ENCODE data around the gene IQSEC3. TPM values are rescaled to one million over a fixed set of nuclear protein-coding genes. Genes with fewer than 3 reads are reported as not detected.

Gene IQSEC3
- total and polyA plus RNA-seq, 10 of the 15 experiments (the other 5 are each of a cell fraction or from before 2014, with no cell fraction given) = not detected

GRCh38 chr12:204261-204678 lies 137.7 kb downstream of the IQSEC3 start:
- SMC1A ChIA-PET (ENCODE audit: uncharacterized antibody, unreplicated experiment) = no interaction called here
- in situ Hi-C loops (cut with MboI) = no loop called here
- CTCF ChIA-PET = no interaction called here

More at GRCh38 chr12:204261-204678, 137.7 kb downstream of the IQSEC3 start:
- ChIA-PET POLR2A (no interaction called here), RAD21 (ENCODE audit: unreplicated experiment) (no interaction called here)
- FAIRE-seq = no peak
- no peak for TF ChIP-seq EP300 (IDR thresholded peaks at IDR 0.05; ENCODE audit: borderline replicate concordance in 1 of 2, control insufficient read depth in 1 of 2, low read depth in 2 of 2, low read length in 2 of 2)
- no peak for TF ChIP-seq TARDBP (IDR thresholded peaks at IDR 0.05; ENCODE audit: borderline replicate concordance)
- no peak for TF ChIP-seq RELA (IDR thresholded peaks at IDR 0.05; ENCODE audit: borderline replicate concordance, partially characterized antibody)
- TF ChIP-seq MTA3 (IDR thresholded peaks at IDR 0.05; ENCODE audit: borderline replicate concordance, low read length) = no peak
- TF ChIP-seq TCF3 (IDR thresholded peaks at IDR 0.05; ENCODE audit: borderline replicate concordance, insufficient read depth, low read depth, low read length) = no peak
- TF ChIP-seq PRDM15 (CRISPR knock-in tag; IDR thresholded peaks at IDR 0.05) = no peak
- TF ChIP-seq NFYB (IDR thresholded peaks at IDR 0.05; ENCODE audit: insufficient read depth, low read depth, low read length) = no peak
- no peak for TF ChIP-seq USF2 (IDR thresholded peaks at IDR 0.05; ENCODE audit: borderline replicate concordance, low read depth, low read length)
- no peak for TF ChIP-seq NBN (IDR thresholded peaks at IDR 0.05)
- no peak for TF ChIP-seq MAX (IDR thresholded peaks at IDR 0.05; ENCODE audit: low read depth, low read length)
- TF ChIP-seq CHD1 (IDR thresholded peaks at IDR 0.05; ENCODE audit: low read depth, low read length) = no peak
- TF ChIP-seq CBX5 (IDR thresholded peaks at IDR 0.05; ENCODE audit: low read depth) = no peak
- no peak for TF ChIP-seq KAT2A (conservative IDR thresholded peaks at IDR 0.05; ENCODE audit: control insufficient read depth, low read depth, low read length)
- no peak for TF ChIP-seq KDM1A (IDR thresholded peaks at IDR 0.05; ENCODE audit: borderline replicate concordance)
- TF ChIP-seq BCLAF1 (IDR thresholded peaks at IDR 0.05) = no peak
- no peak for TF ChIP-seq POLR2AphosphoS2 (IDR thresholded peaks at IDR 0.05; ENCODE audit: low read depth, low read length)
- Histone ChIP-seq H3K36me3 (ENCODE audit: control insufficient read depth in 2 of 2, insufficient read depth in 2 of 2, low read length in 1 of 2) (no peaks in the 10 kb centered on the region), H2AFZ (ENCODE audit: control insufficient read depth, low read depth, low read length) (no peak overlapping the region), H3K79me2 (ENCODE audit: control insufficient read depth, insufficient read depth, low read length) (no peaks in the 10 kb centered on the region), H3K4me1 (ENCODE audit: control insufficient read depth, insufficient read depth, low read length) (no peaks in the 10 kb centered on the region), H3K9me3 (replicated peaks; ENCODE audit: control insufficient read depth, insufficient read depth, low read length) (no peaks in the 10 kb centered on the region), H3K27ac (ENCODE audit: control insufficient read depth, insufficient read depth) (no peak overlapping the region), H4K20me1 (ENCODE audit: control insufficient read depth, insufficient read depth) (no peaks in the 10 kb centered on the region), H3K27me3 (replicated peaks in 1 of 2; ENCODE audit: control insufficient read depth in 2 of 2, insufficient read depth in 2 of 2, low read length in 1 of 2) (peaks cover 0 to 9% of the 10 kb centered on the region in 2 experiments; a peak in 2 of 4 replicates), H3K4me3 (no peak overlapping the region), H3K9ac (ENCODE audit: control insufficient read depth, insufficient read depth, low read length) (no peak overlapping the region), H3K4me2 (ENCODE audit: control insufficient read depth, insufficient read depth) (no peak overlapping the region)
- intact Hi-C loops (cut with micrococcal nuclease; ENCODE audit: unreplicated experiment) = no loop called here
- no peak for DNase-seq (ENCODE audit: low read depth, low spot score)
- BruUV-seq (replicated peaks) = no TSS peak
- ATAC-seq = no peak
- 48% methylated on average over 11 of the region's 11 CpGs for WGBS (ENCODE audit: insufficient coverage, insufficient replicate concordance, low lambda C conversion rate, missing lambda C conversion rate)
